Brain microvascular endothelial cell (primary cell): ENCODE measurements around the gene NGEF.

Experiments
- DNase-seq: peaks from one replicate; pipeline ENCODE4 v3.0.0-alpha.2; 2020
- H3K27ac ChIP-seq: fragments of 250-450 bp; sonication (Bioruptor Pico); 2 replicates; pipeline ENCODE4 v1.5.1; 2020; ENCODE audit warnings: mild to moderate bottlenecking, moderate library complexity
- H3K27me3 ChIP-seq: fragments of 250-450 bp; sonication (Bioruptor Pico); replicated peaks from 2 replicates; pipeline ENCODE4 v1.5.1; 2020; ENCODE audit warnings: mild to moderate bottlenecking
- H3K36me3 ChIP-seq: fragments of 250-450 bp; sonication (Bioruptor Pico); replicated peaks from 2 replicates; pipeline ENCODE4 v1.5.1; 2020; ENCODE audit warnings: mild to moderate bottlenecking
- H3K4me3 ChIP-seq: 2 replicates; pipeline ENCODE4 v1.5.1; 2011; ENCODE audit warnings: low read depth, mild to moderate bottlenecking, control low read depth, low read length, moderate library complexity
- in situ Hi-C: cut with HindIII; loops from 2 replicates; pipeline ENCODE4 v1.10.0; 2017; ENCODE audit warnings: low sequenced_read_pairs, low pct_ligation_motif_present
- TF ChIP-seq, protein P1 (sequence below): IDR thresholded peaks from 2 replicates; pipeline ENCODE4 v1.5.1; 2011; ENCODE audit warnings: low read depth, mild to moderate bottlenecking, moderate library complexity, low read length, control low read depth, inconsistent platforms; ENCODE audit errors: missing control alignments

Gene NGEF

DNA sequence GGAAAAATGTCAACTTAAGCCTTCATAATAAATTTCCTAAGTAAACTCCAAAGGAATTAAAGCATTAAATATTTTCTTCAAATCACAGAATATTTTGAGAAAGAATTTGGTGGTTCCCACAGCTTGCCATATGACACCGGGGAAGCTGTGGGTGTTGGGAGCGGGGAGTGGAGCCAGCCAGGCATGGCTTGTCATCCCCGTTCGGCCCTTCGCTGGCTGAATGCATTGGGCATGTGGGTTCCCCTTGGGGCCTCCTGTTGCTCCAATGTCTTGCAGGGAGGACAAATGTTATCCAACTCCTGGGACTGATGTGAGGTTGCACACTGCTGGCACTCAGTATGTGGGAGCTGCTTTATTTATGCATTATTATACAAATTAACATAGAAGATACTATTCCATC lies 18.6 kb downstream of the NGEF start:
- Histone ChIP-seq H3K36me3 (no peaks in the 10 kb centered on the region), H3K27ac (no peak overlapping the region), H3K27me3 (no peaks in the 10 kb centered on the region), H3K4me3 (no peak overlapping the region)
- TF ChIP-seq, protein P1, sequence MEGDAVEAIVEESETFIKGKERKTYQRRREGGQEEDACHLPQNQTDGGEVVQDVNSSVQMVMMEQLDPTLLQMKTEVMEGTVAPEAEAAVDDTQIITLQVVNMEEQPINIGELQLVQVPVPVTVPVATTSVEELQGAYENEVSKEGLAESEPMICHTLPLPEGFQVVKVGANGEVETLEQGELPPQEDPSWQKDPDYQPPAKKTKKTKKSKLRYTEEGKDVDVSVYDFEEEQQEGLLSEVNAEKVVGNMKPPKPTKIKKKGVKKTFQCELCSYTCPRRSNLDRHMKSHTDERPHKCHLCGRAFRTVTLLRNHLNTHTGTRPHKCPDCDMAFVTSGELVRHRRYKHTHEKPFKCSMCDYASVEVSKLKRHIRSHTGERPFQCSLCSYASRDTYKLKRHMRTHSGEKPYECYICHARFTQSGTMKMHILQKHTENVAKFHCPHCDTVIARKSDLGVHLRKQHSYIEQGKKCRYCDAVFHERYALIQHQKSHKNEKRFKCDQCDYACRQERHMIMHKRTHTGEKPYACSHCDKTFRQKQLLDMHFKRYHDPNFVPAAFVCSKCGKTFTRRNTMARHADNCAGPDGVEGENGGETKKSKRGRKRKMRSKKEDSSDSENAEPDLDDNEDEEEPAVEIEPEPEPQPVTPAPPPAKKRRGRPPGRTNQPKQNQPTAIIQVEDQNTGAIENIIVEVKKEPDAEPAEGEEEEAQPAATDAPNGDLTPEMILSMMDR, result no peak
- DNase-seq, result no peak
- in situ Hi-C loops, result no loop called here

DNA sequence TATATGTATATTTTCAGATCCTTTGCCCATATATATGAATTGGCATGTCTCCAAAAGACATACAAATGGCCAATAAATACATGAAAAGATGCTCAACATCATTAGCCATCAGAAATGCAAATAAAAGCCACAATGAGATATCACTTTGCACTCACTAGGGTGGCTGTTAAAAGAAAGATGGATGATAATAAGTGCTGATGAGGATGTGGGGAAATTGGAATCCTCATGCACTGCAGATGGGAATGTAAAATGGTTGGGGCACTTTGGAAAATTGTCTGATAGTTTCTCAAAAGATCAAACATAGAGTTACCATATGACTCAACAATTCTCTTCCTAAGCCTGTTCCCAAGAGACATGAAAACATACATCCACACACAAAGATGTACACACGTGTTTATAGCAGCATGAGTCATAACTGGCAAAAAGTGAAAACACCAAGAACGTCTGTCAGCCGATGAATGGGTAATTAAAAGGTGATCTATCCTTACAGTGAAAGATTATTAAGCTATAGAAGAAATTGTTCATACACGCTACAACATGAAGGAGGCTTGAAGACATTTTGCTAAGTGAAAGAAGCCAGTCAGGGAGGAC lies 19.7 kb downstream of the NGEF start:
- TF ChIP-seq, protein P1, result no peak
- no peak for DNase-seq
- in situ Hi-C loops, result no loop called here
- Histone ChIP-seq H3K36me3 (no peaks in the 10 kb centered on the region), H3K4me3 (no peak overlapping the region), H3K27ac (no peak overlapping the region), H3K27me3 (no peaks in the 10 kb centered on the region)

DNA sequence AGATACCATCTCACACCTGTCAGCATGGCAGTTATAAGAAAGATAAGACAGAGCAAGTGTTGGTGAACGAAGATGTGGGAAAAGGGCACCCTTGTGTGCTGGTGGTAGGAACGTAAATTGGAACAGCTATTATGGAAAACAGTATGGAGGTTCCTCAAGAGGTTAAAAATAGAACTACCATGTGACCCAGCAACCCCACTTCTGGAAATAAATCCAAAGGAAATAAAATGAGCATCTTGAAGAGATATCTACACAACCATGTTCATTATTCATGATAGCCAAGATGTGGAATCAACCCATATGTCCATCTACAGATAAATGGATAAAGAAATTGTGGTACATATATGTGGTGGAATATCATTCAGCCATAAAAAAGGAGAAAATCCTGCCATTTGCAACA lies 26.9 kb downstream of the NGEF start:
- in situ Hi-C loops, result no loop called here
- no peak overlapping the region for H3K4me3 ChIP-seq
- H3K27ac ChIP-seq, result no peak overlapping the region
- no peaks in the 10 kb centered on the region for H3K36me3 ChIP-seq
- no peaks in the 10 kb centered on the region for H3K27me3 ChIP-seq
- TF ChIP-seq, protein P1, result no peak
- DNase-seq, result no peak

DNA sequence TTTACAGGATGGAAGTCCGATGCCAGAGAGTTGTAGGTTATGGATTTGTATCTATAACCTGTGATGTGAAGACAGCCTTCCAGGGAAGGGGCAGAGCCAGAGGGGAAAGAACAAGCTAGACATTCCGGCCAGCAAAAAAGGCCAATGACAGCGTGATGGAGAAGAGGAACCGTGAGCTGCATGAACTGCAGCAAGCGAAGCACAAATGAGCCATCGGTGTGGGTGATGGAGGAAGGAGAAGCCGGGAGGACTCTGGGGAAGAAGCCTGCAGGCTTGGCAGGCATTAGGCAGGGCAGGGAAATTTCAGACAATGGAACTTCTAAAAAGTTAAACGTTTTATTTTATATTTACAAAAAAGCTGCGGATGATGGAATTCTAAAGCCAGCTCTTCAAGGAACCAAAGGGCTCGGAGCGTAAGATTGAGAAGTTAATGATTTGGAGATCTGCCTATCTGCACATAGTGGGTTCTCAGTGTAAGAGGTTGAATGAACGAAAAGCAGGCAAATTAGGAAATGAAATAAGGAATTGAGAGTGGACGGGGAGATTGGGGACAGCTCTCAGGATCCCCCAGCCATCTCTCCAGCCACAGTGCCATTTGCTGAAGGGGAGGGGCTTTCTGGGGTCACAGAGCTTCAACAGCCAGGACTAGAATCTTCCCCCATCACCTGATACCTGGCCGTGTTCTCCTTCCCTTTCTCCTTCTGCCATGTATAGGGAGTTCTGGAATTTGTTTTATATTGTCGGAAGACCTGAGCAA lies 28.4 kb downstream of the NGEF start:
- TF ChIP-seq, protein P1, result no peak
- DNase-seq, result no peak
- in situ Hi-C loops, result no loop called here
- Histone ChIP-seq H3K36me3 (no peaks in the 10 kb centered on the region), H3K27me3 (no peaks in the 10 kb centered on the region), H3K4me3 (no peak overlapping the region), H3K27ac (no peak overlapping the region)

DNA sequence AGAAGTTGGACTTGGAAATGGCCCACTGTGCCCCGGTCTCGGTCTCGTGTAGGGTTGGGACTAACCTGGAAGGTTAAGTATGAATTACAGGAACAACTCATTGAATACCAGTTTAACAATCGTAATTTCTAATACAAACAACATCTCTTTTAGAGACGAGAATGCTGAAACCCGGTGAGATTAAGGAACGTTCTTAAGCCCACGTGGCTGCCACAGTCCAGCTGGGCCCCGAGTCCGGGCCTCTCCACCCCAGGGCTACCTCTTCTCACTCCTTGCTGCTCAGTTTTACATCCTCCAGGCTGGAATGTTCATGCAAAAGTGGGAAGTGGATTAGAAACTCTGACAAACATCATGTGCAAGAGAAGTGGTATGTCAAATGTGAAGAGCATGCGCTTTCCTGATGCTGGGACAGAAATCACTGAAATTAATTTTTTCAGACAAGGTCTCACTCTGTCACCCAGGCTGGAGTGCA lies 29.4 kb downstream of the NGEF start:
- in situ Hi-C loops, result no loop called here
- TF ChIP-seq, protein P1, result no peak

More for the DNA sequence above, 29.4 kb downstream of the NGEF start:
- H3K27ac ChIP-seq, result no peak overlapping the region
- no peak overlapping the region for H3K4me3 ChIP-seq
- no peaks in the 10 kb centered on the region for H3K27me3 ChIP-seq
- no peaks in the 10 kb centered on the region for H3K36me3 ChIP-seq
- no peak for DNase-seq
